ENCODE results near the gene LYST.

LYST gene

GRCh38 chr1:235734335-235734734 lies 132.4 kb downstream of the LYST start:
- TF ChIP-seq CTCF (conservative IDR thresholded peaks at IDR 0.05; ENCODE audit: control insufficient read depth, insufficient read depth, low read depth, low read length) = no peak
- DNase-seq (ENCODE audit: low read depth) = no peak

GRCh38 chr1:235730007-235730406 lies 136.7 kb downstream of the LYST start:
- DNase-seq (ENCODE audit: low read depth) = no peak
- no peak overlapping the region for H3K4me3 ChIP-seq (ENCODE audit: control insufficient read depth, low read depth, low read length)
- TF ChIP-seq CTCF (conservative IDR thresholded peaks at IDR 0.05; ENCODE audit: control insufficient read depth, insufficient read depth, low read depth, low read length) = no peak

More at GRCh38 chr1:235734335-235734734, 132.4 kb downstream of the LYST start:
- H3K4me3 ChIP-seq (ENCODE audit: control insufficient read depth, low read depth, low read length) = no peak overlapping the region

- H3K4me3 ChIP-seq (ENCODE audit: control insufficient read depth, low read depth, low read length) = no peak overlapping the region
- no peak for TF ChIP-seq CTCF (conservative IDR thresholded peaks at IDR 0.05; ENCODE audit: control insufficient read depth, insufficient read depth, low read depth, low read length)
- no peak for DNase-seq (ENCODE audit: low read depth)
Observed at GRCh38 chr1:235726557-235726956, 140.1 kb downstream of the LYST start.

- TF ChIP-seq CTCF (conservative IDR thresholded peaks at IDR 0.05; ENCODE audit: control insufficient read depth, insufficient read depth, low read depth, low read length) = no peak
- H3K4me3 ChIP-seq (ENCODE audit: control insufficient read depth, low read depth, low read length) = no peak overlapping the region
- DNase-seq (ENCODE audit: low read depth) = no peak
Observed at GRCh38 chr1:235725434-235725833, 141.3 kb downstream of the LYST start.

- H3K4me3 ChIP-seq (ENCODE audit: control insufficient read depth, low read depth, low read length) = no peak overlapping the region
- no peak for DNase-seq (ENCODE audit: low read depth)
- TF ChIP-seq CTCF (conservative IDR thresholded peaks at IDR 0.05; ENCODE audit: control insufficient read depth, insufficient read depth, low read depth, low read length) = no peak
Observed at GRCh38 chr1:235724730-235725129, 142.0 kb downstream of the LYST start.

- no peak for TF ChIP-seq CTCF (conservative IDR thresholded peaks at IDR 0.05; ENCODE audit: control insufficient read depth, insufficient read depth, low read depth, low read length)
- H3K4me3 ChIP-seq (ENCODE audit: control insufficient read depth, low read depth, low read length) = no peak overlapping the region
- no peak for DNase-seq (ENCODE audit: low read depth)
Observed at GRCh38 chr1:235722858-235723257, 143.8 kb downstream of the LYST start.

- DNase-seq (ENCODE audit: low read depth) = no peak
- H3K4me3 ChIP-seq (ENCODE audit: control insufficient read depth, low read depth, low read length) = no peak overlapping the region
- TF ChIP-seq CTCF (conservative IDR thresholded peaks at IDR 0.05; ENCODE audit: control insufficient read depth, insufficient read depth, low read depth, low read length) = no peak
Observed at GRCh38 chr1:235721982-235722381, 144.7 kb downstream of the LYST start.

All from fibroblast of mammary gland (primary cell).